ENCODE data around the gene ADGRB3.

Gene ADGRB3

GRCh38 chr6:68994521-68994920 lies 359.4 kb downstream of the ADGRB3 start:
- TF ChIP-seq CTCF (IDR thresholded peaks at IDR 0.05), result no peak
- Histone ChIP-seq H3K27me3 (no peaks in the 10 kb centered on the region), H3K36me3 (no peaks in the 10 kb centered on the region), H3K9me3 (no peaks in the 10 kb centered on the region), H3K27ac (no peak overlapping the region), H3K4me3 (ENCODE audit: low read depth in 1 of 2, low read length in 1 of 2) (no peak overlapping the region), H3K4me1 (ENCODE audit: control insufficient read depth in 1 of 2, insufficient read depth in 1 of 2, low read depth in 1 of 2, low read length in 1 of 2) (no peaks in the 10 kb centered on the region)

GRCh38 chr6:69005199-69005598 lies 370.1 kb downstream of the ADGRB3 start:
- Histone ChIP-seq H3K4me3 (ENCODE audit: low read depth in 1 of 2, low read length in 1 of 2) (no peak overlapping the region), H3K4me1 (ENCODE audit: control insufficient read depth in 1 of 2, insufficient read depth in 1 of 2, low read depth in 1 of 2, low read length in 1 of 2) (no peaks in the 10 kb centered on the region), H3K36me3 (no peaks in the 10 kb centered on the region), H3K27me3 (no peaks in the 10 kb centered on the region), H3K9me3 (no peaks in the 10 kb centered on the region), H3K27ac (no peak overlapping the region)
- no peak for TF ChIP-seq CTCF (IDR thresholded peaks at IDR 0.05)

GRCh38 chr6:69007781-69008180 lies 372.7 kb downstream of the ADGRB3 start:
- Histone ChIP-seq H3K27ac (no peak overlapping the region), H3K4me1 (ENCODE audit: control insufficient read depth in 1 of 2, insufficient read depth in 1 of 2, low read depth in 1 of 2, low read length in 1 of 2) (no peaks in the 10 kb centered on the region), H3K36me3 (no peaks in the 10 kb centered on the region), H3K27me3 (no peaks in the 10 kb centered on the region), H3K4me3 (ENCODE audit: low read depth in 1 of 2, low read length in 1 of 2) (no peak overlapping the region), H3K9me3 (no peaks in the 10 kb centered on the region)
- TF ChIP-seq CTCF (IDR thresholded peaks at IDR 0.05), result no peak

- H3K4me1 ChIP-seq (ENCODE audit: control insufficient read depth in 1 of 2, insufficient read depth in 1 of 2, low read depth in 1 of 2, low read length in 1 of 2), result no peaks in the 10 kb centered on the region
- no peaks in the 10 kb centered on the region for H3K36me3 ChIP-seq
- TF ChIP-seq CTCF (IDR thresholded peaks at IDR 0.05), result no peak
- H3K27me3 ChIP-seq, result no peaks in the 10 kb centered on the region
- no peaks in the 10 kb centered on the region for H3K9me3 ChIP-seq
- no peak overlapping the region for H3K27ac ChIP-seq
- no peak overlapping the region for H3K4me3 ChIP-seq (ENCODE audit: low read depth in 1 of 2, low read length in 1 of 2)
Measured at GRCh38 chr6:69012211-69012610, 377.1 kb downstream of the ADGRB3 start.

GRCh38 chr6:69012876-69013275 lies 377.8 kb downstream of the ADGRB3 start:
- no peak for TF ChIP-seq CTCF (IDR thresholded peaks at IDR 0.05)
- Histone ChIP-seq H3K27me3 (no peaks in the 10 kb centered on the region), H3K27ac (no peak overlapping the region), H3K36me3 (no peaks in the 10 kb centered on the region), H3K4me3 (ENCODE audit: low read depth in 1 of 2, low read length in 1 of 2) (no peak overlapping the region), H3K9me3 (no peaks in the 10 kb centered on the region), H3K4me1 (ENCODE audit: control insufficient read depth in 1 of 2, insufficient read depth in 1 of 2, low read depth in 1 of 2, low read length in 1 of 2) (no peaks in the 10 kb centered on the region)

- no peaks in the 10 kb centered on the region for H3K4me1 ChIP-seq (ENCODE audit: control insufficient read depth in 1 of 2, insufficient read depth in 1 of 2, low read depth in 1 of 2, low read length in 1 of 2)
- no peak for TF ChIP-seq CTCF (IDR thresholded peaks at IDR 0.05)
Measured at GRCh38 chr6:69018906-69019305, 383.8 kb downstream of the ADGRB3 start.

More at GRCh38 chr6:69018906-69019305, 383.8 kb downstream of the ADGRB3 start:
- H3K27me3 ChIP-seq, result no peaks in the 10 kb centered on the region
- no peaks in the 10 kb centered on the region for H3K36me3 ChIP-seq
- H3K27ac ChIP-seq, result no peak overlapping the region
- H3K4me3 ChIP-seq (ENCODE audit: low read depth in 1 of 2, low read length in 1 of 2), result no peak overlapping the region
- no peaks in the 10 kb centered on the region for H3K9me3 ChIP-seq

Data from neutrophil (primary cell).